Memory B cell (primary cell): ENCODE data around the gene RCHY1.
"Not testable (repeated sequence)": the region's sequence is repeated elsewhere in the genome, so short reads cannot be mapped to it uniquely, and the experiment has no call there.

ENCODE experiments used
- ATAC-seq: fragments of 150-1000 bp; cut with Tn5 transposase; 2 replicates; pipeline ENCODE4 v1.10.0; 2021; ENCODE audit warnings: low read depth, mild to moderate bottlenecking, moderate library complexity
- DNase-seq, 2 donors: peaks; one replicate each; pipeline ENCODE4 v3.0.0; 2022; ENCODE audit warnings: low spot score in 2 of 2
- H3K27ac Mint-ChIP-seq: one replicate; pipeline ENCODE4 v1.8.0; 2022; ENCODE audit warnings: mild to moderate bottlenecking, moderate library complexity, mixed read lengths
- H3K27me3 Mint-ChIP-seq: one replicate; pipeline ENCODE4 v1.8.0; 2022; ENCODE audit warnings: mixed read lengths
- H3K36me3 Mint-ChIP-seq: one replicate; pipeline ENCODE4 v1.8.0; 2022; ENCODE audit warnings: mild to moderate bottlenecking, mixed read lengths
- H3K4me1 Mint-ChIP-seq: one replicate; pipeline ENCODE4 v1.8.0; 2022; ENCODE audit warnings: mixed read lengths
- H3K4me3 Mint-ChIP-seq: one replicate; pipeline ENCODE4 v1.8.0; 2022; ENCODE audit warnings: mild to moderate bottlenecking, moderate library complexity, mixed read lengths
- H3K9me3 Mint-ChIP-seq: one replicate; pipeline ENCODE4 v1.8.0; 2022; ENCODE audit warnings: mixed read lengths

Gene RCHY1

DNA sequence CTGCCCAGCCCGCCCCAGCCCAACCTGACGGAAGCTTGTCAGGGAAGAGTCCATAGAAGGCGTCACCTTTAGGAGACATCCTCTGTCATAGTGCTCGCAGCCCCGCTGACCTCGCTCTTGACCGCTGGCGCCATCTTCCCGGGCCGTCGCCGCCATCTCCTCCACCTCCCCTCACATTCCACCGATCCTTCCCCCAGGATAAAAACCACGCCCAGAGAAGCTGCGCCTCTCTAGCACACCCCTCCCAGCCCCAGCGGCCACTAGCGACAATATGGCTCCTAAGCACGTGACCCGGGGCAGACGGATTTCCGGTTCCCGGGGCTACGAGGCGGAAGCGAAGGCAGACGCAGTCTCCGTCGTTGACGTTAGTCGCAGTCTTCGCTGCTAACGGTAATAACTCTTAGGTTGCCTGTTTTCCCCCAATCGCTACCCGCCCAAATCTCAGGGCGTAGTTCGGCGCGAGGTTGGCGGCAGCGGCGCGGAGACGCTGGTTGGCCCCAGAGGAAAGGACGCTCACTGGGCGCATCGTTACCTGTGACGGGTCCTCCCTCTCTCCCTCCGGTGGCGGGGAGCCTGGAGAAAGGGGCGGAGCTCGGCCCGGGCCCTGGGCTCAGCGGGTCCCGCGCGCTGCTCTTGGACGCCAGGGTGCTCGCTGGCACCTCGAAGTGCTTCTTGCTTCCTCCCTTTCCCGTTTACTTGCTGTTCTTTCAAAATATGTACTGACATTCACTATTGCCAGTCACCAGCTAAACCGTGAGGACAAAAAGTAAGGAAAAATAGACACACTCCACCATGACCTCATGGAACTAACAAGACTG lies at the start of gene RCHY1, which contains the start of gene THAP6:
RCHY1 (minus strand) TSS at position 273 of the 818 bp plus-strand sequence; CDS start at position 156, 117 bp downstream.
THAP6 (plus strand) TSS at position 343 of the 818 bp plus-strand sequence. CDS start 980 bp downstream, outside the sequence.
- Mint-ChIP-seq H3K4me3 (peak within 1 kb of the TSS; percentile 97), H3K27me3 (no peaks in the 10 kb centered on the region), H3K27ac (peak within 1 kb of the TSS; percentile 96), H3K9me3 (peaks cover 2% of the 10 kb centered on the region), H3K36me3 (peaks cover 19% of the 10 kb centered on the region), H3K4me1 (peaks cover 31% of the 10 kb centered on the region)
- ATAC-seq: peak; percentile 86
- DNase-seq: peak; percentile 89 to 90

DNA sequence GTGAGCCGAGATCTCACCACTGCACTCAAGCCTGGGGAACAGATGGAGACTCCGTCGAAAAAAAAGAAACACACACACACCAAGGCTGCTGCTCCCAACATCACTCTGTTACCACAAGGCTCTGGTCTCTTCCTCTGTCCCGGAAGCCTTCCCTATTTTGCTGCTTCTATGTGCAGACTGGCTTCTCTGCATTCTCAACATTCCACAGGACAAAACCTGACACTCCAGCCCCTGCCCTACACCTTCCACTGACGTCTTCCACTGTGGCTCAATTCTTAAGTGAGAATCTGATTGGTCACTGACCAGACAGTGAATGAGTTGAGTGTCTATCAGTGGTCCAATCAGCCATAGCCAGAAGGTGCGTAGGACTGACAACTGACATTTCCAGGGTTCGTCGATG lies 47.6 kb upstream of the RCHY1 start:
- no peak for DNase-seq
- H3K36me3 Mint-ChIP-seq: peaks cover 3% of the 10 kb centered on the region
- no peak for ATAC-seq
- no peak overlapping the region for H3K27ac Mint-ChIP-seq
- no peak overlapping the region for H3K4me3 Mint-ChIP-seq
- H3K27me3 Mint-ChIP-seq: peaks cover 8% of the 10 kb centered on the region
- H3K9me3 Mint-ChIP-seq: no peaks in the 10 kb centered on the region
- H3K4me1 Mint-ChIP-seq: peaks cover 12% of the 10 kb centered on the region

DNA sequence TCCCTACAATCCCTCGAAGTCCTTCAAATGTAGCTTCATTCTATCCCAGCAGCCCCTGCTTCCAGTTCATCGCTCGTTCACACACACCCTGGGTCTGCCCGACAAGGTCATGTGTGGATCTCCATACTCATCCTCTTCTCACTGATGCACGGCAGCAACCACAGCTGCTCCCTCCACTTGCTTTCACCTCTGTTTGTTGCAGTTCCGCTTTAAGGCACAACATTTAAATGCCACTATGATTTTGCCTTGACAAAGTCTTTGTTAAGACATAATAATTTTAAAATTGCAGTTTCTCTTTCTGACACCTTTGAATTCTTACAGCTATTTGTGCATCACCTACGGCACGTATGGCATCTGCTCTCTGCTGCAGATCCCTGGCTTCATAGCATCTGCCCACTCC lies 43.5 kb upstream of the RCHY1 start:
- DNase-seq (no peak), ATAC-seq (peak; percentile 58)
- H3K27me3 Mint-ChIP-seq: peaks cover 8% of the 10 kb centered on the region
- H3K27ac Mint-ChIP-seq: no peak overlapping the region
- peaks cover 3% of the 10 kb centered on the region for H3K36me3 Mint-ChIP-seq
- no peaks in the 10 kb centered on the region for H3K9me3 Mint-ChIP-seq
- peak overlapping the region; percentile 59 for H3K4me3 Mint-ChIP-seq
- peaks cover 18% of the 10 kb centered on the region for H3K4me1 Mint-ChIP-seq

DNA sequence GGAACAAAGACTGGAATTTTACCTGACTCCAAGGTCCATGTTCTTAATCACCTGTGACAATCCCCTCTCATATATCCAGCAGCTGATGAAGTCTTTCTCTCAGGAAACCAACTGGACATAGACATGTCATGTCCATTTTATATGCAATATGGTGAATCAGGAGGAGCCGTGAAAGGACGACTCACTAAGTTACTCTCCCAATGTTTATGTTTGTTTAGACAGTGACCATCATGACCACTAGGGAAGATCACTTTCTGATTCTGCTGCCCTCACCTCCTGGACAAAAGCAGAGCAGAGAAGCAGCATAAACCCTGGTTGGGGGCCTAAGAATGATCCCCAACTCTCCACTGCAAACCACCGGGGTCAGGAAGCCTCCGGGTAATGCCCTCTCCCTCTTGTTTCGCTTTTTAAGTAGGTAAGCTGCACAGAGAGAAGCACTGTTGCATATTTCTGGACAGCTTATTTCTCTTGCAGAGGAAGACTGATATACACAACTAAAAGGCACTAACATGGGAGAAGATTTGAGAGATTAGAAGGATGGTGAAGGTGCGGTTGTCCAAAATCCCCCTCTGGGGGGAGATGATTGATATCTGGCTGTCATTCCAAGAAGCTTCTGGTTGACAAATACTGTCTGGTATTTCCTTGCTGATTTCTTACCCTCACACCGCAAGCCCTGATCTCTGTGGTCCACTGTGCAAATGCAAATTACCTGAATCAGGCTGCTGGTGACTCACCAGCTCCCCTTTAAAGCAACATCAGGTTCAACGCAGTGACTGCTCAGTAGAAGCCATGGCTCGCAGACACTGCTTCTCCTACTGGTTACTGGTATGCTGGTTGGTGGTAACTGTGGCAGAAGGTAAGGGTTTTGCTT lies 41.3 kb upstream of the RCHY1 start, which contains the start of gene ODAPH:
ODAPH (plus strand) TSS at position 773 of the 871 bp plus-strand sequence; CDS start at position 790, 17 bp downstream.
- Mint-ChIP-seq H3K4me3 (peak within 1 kb of the TSS; percentile 50), H3K27ac (no peak within 1 kb of the TSS), H3K27me3 (peaks cover 4% of the 10 kb centered on the region), H3K9me3 (no peaks in the 10 kb centered on the region), H3K4me1 (peaks cover 14% of the 10 kb centered on the region), H3K36me3 (no peaks in the 10 kb centered on the region)
- ATAC-seq: peak; percentile 95
- peak in 1 of 2 donors; percentile 11 for DNase-seq

DNA sequence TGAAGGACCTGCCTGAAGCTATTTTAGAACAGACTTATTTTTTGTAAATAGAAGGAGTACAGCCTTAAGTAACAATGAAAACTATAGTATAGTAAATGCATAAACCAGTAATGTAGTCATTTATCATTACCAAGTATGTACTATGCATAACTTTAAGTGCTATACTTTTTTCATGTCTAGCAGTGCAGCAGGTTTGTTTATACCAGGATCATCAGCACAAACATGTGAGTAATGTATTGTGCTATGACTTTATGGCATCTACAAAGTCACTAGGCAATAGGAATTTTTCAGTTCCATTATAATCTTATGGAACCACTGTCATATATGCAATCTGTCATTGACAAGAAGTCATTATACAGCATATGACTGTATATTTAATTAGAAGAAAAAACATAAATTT lies 38.2 kb upstream of the RCHY1 start:
- ATAC-seq (no peak), DNase-seq (no peak)
- Mint-ChIP-seq H3K36me3 (no peaks in the 10 kb centered on the region), H3K4me1 (peaks cover 9% of the 10 kb centered on the region), H3K27me3 (no peaks in the 10 kb centered on the region), H3K4me3 (no peak overlapping the region), H3K27ac (no peak overlapping the region), H3K9me3 (no peaks in the 10 kb centered on the region)

DNA sequence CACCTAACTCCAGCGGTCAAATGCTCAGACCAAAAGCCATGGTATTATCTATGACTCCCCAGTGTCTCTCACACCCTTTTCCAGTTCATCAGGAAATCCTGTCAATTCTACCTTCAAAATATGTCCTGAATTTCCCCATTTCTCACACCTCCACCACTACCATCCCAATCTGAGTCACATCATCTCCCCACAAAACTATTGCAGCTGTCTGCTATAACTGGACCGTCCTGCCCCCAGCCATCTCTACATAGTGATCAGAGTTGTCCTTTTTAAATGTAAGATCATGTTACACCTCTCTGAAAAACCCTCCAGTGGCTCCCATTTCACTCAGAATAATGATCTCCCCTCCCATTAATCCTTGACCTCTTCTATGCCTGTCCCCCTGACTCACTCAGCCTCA lies 34.8 kb upstream of the RCHY1 start:
- H3K27ac Mint-ChIP-seq: no peak overlapping the region
- no peak overlapping the region for H3K4me3 Mint-ChIP-seq
- ATAC-seq: no peak
- DNase-seq: no peak
- H3K27me3 Mint-ChIP-seq: no peaks in the 10 kb centered on the region
- no peaks in the 10 kb centered on the region for H3K4me1 Mint-ChIP-seq
- no peaks in the 10 kb centered on the region for H3K36me3 Mint-ChIP-seq
- no peaks in the 10 kb centered on the region for H3K9me3 Mint-ChIP-seq

DNA sequence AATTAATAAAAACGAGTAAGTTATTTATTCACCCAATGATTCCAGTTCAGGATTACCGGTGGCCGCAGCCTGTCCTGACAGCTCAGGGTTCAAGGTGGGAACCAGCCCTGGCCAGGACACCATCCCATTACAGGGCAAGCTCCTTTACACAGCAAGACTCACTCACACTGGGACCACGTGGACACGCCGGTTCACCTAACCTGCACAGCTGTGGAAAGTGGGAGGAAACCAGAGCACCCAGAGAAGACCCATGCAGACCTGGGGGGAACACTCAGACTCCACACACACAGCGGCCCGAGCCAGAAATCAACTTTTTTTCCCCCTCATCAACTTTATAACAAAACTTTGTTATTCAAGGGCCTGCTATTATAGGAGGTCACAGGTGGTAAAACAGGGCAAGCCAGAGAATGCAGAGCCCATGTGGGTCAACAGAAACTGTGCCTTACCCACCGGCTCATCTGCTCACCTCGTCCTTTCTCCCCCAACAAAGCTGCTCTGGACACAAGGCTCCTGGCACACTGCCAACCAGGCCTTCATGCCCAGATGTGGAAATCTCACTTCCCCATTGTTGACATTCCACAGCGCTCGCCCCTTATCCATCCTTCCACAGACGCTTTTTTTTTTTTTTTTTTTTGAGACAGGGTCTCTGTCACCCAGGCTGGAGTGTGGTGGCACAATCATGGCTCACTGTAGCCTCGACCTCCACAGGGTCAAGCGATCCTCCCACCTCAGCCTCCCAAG lies 33.6 kb upstream of the RCHY1 start:
- Mint-ChIP-seq H3K27me3 (no peaks in the 10 kb centered on the region), H3K36me3 (peaks cover 6% of the 10 kb centered on the region), H3K27ac (no peak overlapping the region), H3K4me1 (no peaks in the 10 kb centered on the region), H3K4me3 (no peak overlapping the region), H3K9me3 (no peaks in the 10 kb centered on the region)
- no peak for ATAC-seq
- no peak for DNase-seq

DNA sequence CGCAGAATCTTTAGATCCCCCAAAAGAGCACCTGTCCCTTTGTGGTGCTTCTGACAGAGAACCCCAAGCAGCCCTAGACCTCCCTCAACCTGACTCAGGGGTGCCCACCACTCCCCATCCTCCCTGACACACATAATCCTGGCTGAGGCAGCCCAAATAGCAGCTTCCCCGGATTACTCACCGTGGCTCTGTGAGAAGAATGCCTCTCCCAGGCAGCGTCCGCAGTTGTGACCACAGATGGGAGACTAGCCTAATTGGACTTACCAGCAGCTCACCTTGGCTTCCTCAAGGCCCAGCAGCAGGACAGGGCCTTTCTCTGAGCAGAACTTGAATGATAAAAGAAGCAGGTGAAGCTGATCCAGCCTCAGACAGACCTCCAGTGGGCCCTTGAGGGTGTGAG lies 31.3 kb upstream of the RCHY1 start:
- no peak overlapping the region for H3K27ac Mint-ChIP-seq

DNA sequence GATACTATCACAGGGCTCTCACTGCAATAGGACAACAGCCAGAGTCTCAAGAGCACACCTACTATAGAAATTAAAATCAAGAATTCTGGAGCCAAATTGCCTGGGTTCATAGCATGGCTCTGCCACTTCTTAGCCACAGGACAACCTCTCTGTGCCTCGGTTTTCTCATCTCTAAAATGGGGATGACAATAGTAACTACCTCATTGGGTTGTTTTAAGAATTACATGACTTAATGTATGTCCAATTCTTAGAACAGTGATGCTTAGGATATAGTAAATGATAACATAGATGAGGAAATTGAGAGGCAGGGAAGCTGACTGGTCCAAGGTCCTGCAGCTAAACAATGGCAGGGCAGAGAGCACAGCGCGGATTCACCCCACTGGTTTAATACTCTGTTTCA lies 30.7 kb upstream of the RCHY1 start:
- Mint-ChIP-seq H3K4me1 (no peaks in the 10 kb centered on the region), H3K4me3 (no peak overlapping the region), H3K27me3 (no peaks in the 10 kb centered on the region), H3K27ac (no peak overlapping the region), H3K36me3 (peaks cover 14% of the 10 kb centered on the region), H3K9me3 (no peaks in the 10 kb centered on the region)
- ATAC-seq: no peak
- DNase-seq: no peak

More for the DNA sequence above, 31.3 kb upstream of the RCHY1 start:
- H3K4me1 Mint-ChIP-seq: no peaks in the 10 kb centered on the region
- no peaks in the 10 kb centered on the region for H3K9me3 Mint-ChIP-seq
- no peaks in the 10 kb centered on the region for H3K27me3 Mint-ChIP-seq
- H3K4me3 Mint-ChIP-seq: no peak overlapping the region
- ATAC-seq (no peak), DNase-seq (no peak)
- H3K36me3 Mint-ChIP-seq: peaks cover 10% of the 10 kb centered on the region

DNA sequence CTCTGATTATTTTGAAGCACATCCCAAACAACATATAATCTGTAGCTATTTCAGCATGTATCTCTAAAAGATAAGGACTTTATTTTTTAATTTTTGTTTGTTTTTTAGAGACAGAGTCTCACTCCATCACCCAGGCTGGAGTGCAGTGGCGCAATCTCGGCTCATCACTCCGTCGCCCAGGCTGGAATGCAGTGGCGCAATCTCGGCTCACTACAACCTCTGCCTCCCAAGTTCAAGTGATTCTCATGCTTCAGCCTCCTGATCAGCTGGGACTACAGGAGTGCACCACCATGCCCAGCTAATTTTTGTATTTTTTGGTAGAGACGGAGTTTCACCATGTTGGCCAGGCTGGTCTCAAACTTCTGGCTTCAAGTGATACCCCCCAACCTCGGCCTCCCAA lies 30.0 kb upstream of the RCHY1 start:
- not testable (repeated sequence) for ATAC-seq, H3K27ac Mint-ChIP-seq, H3K4me1 Mint-ChIP-seq, H3K4me3 Mint-ChIP-seq, H3K27me3 Mint-ChIP-seq, H3K9me3 Mint-ChIP-seq, DNase-seq
- H3K36me3 Mint-ChIP-seq: peaks cover 21% of the 10 kb centered on the region

DNA sequence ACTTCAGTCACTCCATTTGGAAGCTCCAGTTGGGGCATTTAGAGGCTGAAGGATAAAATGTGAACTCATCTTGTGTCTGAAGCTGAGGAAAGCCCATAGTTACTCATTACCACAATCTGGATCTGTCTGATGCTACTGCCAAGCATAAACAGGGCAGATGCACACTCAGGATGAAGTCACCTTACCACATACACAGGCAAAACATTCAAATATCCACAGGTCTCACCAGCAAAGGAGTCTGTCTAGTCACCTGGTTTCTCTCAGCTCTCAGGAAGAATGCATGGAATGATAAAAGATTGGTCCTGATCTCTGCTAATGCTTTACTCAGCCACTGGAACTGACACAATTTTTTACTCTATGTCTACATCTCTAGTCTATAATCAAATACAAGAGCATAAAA lies 28.6 kb upstream of the RCHY1 start:
- Mint-ChIP-seq H3K27ac (no peak overlapping the region), H3K27me3 (no peaks in the 10 kb centered on the region), H3K9me3 (no peaks in the 10 kb centered on the region), H3K4me3 (no peak overlapping the region), H3K36me3 (peaks cover 24% of the 10 kb centered on the region), H3K4me1 (no peaks in the 10 kb centered on the region)
- DNase-seq (no peak), ATAC-seq (no peak)

DNA sequence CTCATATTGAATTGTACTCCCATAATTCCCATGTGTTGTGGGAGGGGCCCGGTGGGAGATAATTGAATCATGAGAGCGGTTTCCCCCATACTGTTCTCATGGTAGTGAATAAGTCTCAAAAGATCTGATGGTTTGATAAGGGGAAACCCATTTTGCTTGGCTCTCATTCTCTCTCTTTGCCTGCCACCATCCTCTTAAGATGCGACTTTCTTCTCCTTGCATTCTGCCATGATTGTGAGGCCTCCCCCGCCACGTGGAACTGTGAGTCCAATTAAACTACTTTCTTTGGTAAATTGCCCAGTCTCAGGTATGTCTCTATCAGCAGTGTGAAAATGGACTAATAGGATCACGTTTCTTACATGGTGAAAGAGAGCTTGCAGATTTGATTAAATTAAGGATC lies 23.1 kb upstream of the RCHY1 start:
- H3K27me3 Mint-ChIP-seq, H3K4me3 Mint-ChIP-seq, ATAC-seq: not testable (repeated sequence)

DNA sequence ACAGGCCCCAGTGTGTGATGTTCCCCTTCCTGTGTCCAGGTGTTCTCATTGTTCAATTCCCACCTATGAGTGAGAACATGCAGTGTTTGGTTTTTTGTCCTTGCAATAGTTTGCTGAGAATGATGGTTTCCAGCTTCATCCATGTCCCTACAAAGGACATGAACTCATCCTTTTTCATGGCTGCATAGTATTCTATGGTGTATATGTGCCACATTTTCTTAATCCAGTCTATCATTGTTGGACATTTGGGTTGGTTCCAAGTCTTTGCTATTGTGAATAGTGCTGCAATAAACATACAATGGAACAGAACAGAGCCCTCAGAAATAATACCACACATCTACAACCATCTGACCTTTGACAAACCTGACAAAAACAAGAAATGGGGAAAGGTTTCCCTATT lies 19.7 kb upstream of the RCHY1 start:
- not testable (repeated sequence) for DNase-seq, H3K9me3 Mint-ChIP-seq, H3K27ac Mint-ChIP-seq, H3K27me3 Mint-ChIP-seq, H3K4me3 Mint-ChIP-seq, H3K4me1 Mint-ChIP-seq, ATAC-seq
- H3K36me3 Mint-ChIP-seq: peaks cover 44% of the 10 kb centered on the region

More for the DNA sequence above, 23.1 kb upstream of the RCHY1 start:
- H3K4me1 Mint-ChIP-seq, H3K9me3 Mint-ChIP-seq, H3K27ac Mint-ChIP-seq, DNase-seq: not testable (repeated sequence)
- H3K36me3 Mint-ChIP-seq: peaks cover 31% of the 10 kb centered on the region
